ENCODE data around the gene ENTHD1. TPM values are rescaled to one million over a fixed set of nuclear protein-coding genes. Genes with fewer than 3 reads are reported as not detected.

ENTHD1 gene
- total RNA-seq, 1 donor from 2014 or later, result not detected

DNA sequence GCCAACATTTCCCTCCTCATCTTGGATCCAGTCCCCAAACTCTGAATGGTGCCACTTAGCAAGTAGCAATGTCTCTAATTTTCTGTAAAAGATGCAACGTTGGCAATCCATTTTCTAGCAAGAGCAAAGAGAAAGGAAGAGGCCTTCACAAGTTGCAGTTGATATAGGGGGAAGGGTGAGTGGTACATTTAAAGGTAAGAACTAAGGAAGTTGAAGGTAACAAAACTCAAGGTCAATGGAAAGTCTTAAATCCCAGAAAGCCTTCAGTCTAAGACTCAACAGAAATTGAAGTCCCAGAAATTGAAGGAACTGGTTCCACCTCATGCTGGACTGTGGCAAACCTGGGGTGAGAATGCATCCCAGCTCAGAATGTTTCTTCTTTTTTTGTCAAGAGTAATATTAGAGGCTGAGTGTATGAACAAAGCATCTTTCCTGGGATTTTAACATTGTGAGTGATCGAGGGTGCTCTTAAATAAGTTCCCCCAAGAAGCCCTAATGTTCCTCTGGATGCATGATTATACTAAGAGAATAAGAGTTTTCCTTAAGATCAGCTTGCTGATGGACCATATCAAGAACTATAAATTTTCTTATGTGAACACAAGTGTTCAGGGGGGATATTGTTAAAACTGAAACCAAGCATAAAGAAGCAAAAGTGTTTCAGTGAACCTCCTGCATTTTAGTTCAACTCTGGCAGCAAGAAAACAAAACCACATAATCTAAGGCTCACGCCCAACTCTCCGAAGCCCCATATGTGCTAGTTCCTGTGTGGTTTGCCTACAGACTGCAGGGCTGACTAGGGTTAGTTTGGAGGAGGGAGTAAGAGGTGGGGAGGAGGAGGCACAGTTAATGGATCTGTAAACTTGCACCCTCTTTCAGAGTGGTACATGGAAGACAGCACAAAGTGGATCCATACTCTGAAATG lies 7.0 kb upstream of the ENTHD1 start, which contains the start of gene GRAP2:
Gene GRAP2, plus strand, starts transcription at position 779 of the 922 bp plus-strand sequence. CDS start 46,023 bp downstream, outside the sequence.
- Mint-ChIP-seq H3K27ac (ENCODE audit: unreplicated experiment) (no peak within 1 kb of the TSS), H3K4me3 (ENCODE audit: unreplicated experiment) (no peak within 1 kb of the TSS), H3K27me3 (ENCODE audit: low read depth) (peaks cover 16% of the 10 kb centered on the region), H3K36me3 (ENCODE audit: low read depth) (no peaks in the 10 kb centered on the region), H3K4me1 (ENCODE audit: low read depth) (no peaks in the 10 kb centered on the region), H3K9me3 (ENCODE audit: low read depth) (no peaks in the 10 kb centered on the region)
- TF ChIP-seq, protein P1, sequence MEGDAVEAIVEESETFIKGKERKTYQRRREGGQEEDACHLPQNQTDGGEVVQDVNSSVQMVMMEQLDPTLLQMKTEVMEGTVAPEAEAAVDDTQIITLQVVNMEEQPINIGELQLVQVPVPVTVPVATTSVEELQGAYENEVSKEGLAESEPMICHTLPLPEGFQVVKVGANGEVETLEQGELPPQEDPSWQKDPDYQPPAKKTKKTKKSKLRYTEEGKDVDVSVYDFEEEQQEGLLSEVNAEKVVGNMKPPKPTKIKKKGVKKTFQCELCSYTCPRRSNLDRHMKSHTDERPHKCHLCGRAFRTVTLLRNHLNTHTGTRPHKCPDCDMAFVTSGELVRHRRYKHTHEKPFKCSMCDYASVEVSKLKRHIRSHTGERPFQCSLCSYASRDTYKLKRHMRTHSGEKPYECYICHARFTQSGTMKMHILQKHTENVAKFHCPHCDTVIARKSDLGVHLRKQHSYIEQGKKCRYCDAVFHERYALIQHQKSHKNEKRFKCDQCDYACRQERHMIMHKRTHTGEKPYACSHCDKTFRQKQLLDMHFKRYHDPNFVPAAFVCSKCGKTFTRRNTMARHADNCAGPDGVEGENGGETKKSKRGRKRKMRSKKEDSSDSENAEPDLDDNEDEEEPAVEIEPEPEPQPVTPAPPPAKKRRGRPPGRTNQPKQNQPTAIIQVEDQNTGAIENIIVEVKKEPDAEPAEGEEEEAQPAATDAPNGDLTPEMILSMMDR (IDR thresholded peaks at IDR 0.05), result no peak
- no peak for DNase-seq (ENCODE audit: low spot score)

DNA sequence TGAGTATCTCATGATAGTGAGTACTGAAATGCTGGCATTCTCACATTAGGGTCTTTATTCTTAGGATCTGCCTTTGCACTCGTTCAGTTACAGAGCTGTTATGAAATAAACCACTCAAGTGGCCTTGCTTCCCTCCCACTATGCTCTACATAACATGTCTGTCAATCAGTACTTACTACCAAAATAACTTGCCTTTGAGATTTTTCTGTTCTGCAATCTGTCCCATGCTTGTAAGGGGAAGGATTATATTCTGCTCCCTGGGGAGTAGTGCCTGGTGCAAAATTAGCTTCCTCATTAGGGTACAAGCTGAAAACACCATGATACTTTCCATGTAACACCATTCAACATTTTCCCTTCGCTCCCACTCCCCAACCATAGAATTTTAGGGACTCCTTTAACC lies 5.4 kb upstream of the ENTHD1 start:
- TF ChIP-seq, protein P1 (IDR thresholded peaks at IDR 0.05), result no peak
- no peak overlapping the region for H3K27ac Mint-ChIP-seq (ENCODE audit: unreplicated experiment)
- H3K4me3 Mint-ChIP-seq (ENCODE audit: unreplicated experiment), result no peak overlapping the region
- H3K9me3 Mint-ChIP-seq (ENCODE audit: low read depth), result no peaks in the 10 kb centered on the region
- no peaks in the 10 kb centered on the region for H3K36me3 Mint-ChIP-seq (ENCODE audit: low read depth)
- no peaks in the 10 kb centered on the region for H3K4me1 Mint-ChIP-seq (ENCODE audit: low read depth)
- H3K27me3 Mint-ChIP-seq (ENCODE audit: low read depth), result peaks cover 15% of the 10 kb centered on the region
- DNase-seq (ENCODE audit: low spot score), result no peak

DNA sequence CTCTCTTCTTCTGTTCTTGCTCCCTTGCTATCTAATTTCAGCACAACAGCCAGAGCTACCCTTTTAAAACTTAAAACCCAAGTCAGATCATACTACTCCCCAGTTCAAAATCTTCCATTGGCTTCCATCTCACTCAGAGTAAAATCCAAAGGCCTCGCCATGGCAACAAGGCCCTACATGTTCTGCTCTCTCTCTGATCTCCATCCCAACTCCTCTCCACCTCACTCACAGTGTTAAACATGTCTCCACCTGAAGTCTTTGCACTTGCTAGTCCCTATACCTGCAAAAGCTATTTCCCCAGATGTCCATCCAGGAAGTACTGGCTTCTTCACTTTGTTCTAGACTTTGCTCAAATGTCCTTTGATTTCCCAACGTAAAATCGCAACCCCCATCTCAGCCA lies 4.3 kb upstream of the ENTHD1 start:
- Mint-ChIP-seq H3K36me3 (ENCODE audit: low read depth) (no peaks in the 10 kb centered on the region), H3K9me3 (ENCODE audit: low read depth) (no peaks in the 10 kb centered on the region), H3K27me3 (ENCODE audit: low read depth) (peaks cover 14% of the 10 kb centered on the region), H3K4me1 (ENCODE audit: low read depth) (no peaks in the 10 kb centered on the region), H3K27ac (ENCODE audit: unreplicated experiment) (no peak overlapping the region), H3K4me3 (ENCODE audit: unreplicated experiment) (no peak overlapping the region)
- DNase-seq (ENCODE audit: low spot score), result no peak
- TF ChIP-seq, protein P1 (IDR thresholded peaks at IDR 0.05), result no peak

DNA sequence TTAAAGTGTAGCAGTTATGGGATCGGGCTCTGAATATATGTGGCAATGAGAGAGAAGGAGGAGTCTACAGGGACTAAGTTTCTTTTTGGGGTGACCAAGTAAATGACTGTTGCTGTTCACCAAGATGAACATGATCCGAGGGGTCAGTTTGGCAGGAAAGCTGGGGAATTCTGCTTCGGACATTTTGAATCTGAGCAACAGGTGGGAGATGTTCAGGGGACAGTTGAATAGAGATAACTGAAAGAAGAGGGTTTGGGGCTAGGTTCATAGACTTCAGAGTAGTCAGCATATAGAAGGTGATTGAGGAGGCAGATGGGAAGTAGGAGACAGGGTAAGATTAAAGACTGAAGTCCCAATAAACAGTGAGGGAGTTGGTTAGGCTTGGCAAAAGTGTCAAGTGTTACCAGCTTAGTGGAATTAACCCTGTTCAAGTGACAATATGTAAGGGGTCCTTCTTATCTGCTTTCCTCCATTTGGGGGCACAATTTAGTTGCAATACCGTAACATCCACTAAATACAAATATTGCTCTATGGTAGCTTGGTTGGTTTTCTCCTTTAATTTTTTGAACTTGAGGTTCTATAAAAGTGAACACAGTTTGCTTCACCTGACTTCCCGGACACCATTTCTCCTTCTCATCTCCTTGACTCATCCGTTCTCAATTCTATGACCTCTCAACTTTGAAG lies 2.9 kb upstream of the ENTHD1 start:
- H3K36me3 Mint-ChIP-seq (ENCODE audit: low read depth), result no peaks in the 10 kb centered on the region
- H3K4me3 Mint-ChIP-seq (ENCODE audit: unreplicated experiment), result no peak overlapping the region
- TF ChIP-seq, protein P1 (IDR thresholded peaks at IDR 0.05), result no peak
- no peaks in the 10 kb centered on the region for H3K9me3 Mint-ChIP-seq (ENCODE audit: low read depth)
- H3K4me1 Mint-ChIP-seq (ENCODE audit: low read depth), result no peaks in the 10 kb centered on the region
- H3K27ac Mint-ChIP-seq (ENCODE audit: unreplicated experiment), result no peak overlapping the region
- H3K27me3 Mint-ChIP-seq (ENCODE audit: low read depth), result peaks cover 5% of the 10 kb centered on the region
- no peak for DNase-seq (ENCODE audit: low spot score)

DNA sequence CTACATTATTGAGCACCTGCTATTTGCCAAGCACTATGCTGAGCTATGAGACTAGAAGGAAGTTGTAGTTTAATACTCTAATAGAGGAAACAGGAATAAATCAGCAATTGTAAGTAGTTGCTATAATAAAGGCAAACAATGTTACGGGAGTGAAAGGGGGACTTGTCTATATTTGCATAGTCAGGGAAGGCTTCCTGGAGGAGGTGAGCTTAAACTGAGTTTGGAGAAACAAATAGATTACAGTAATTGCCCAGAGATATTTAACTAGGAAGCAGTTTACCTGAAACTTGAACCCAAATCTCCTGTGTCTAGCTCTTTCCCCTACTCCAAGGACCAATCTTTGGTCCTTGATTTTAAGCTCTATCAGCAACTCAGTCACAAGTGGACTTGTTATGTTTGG lies 2.1 kb upstream of the ENTHD1 start:
- Mint-ChIP-seq H3K4me3 (ENCODE audit: unreplicated experiment) (no peak overlapping the region), H3K36me3 (ENCODE audit: low read depth) (no peaks in the 10 kb centered on the region), H3K9me3 (ENCODE audit: low read depth) (no peaks in the 10 kb centered on the region), H3K4me1 (ENCODE audit: low read depth) (no peaks in the 10 kb centered on the region), H3K27me3 (ENCODE audit: low read depth) (peaks cover 4% of the 10 kb centered on the region), H3K27ac (ENCODE audit: unreplicated experiment) (no peak overlapping the region)
- TF ChIP-seq, protein P1 (IDR thresholded peaks at IDR 0.05), result no peak
- no peak for DNase-seq (ENCODE audit: low spot score)
